ENCODE data around the gene SH3BP2.

SH3BP2 gene

DNA sequence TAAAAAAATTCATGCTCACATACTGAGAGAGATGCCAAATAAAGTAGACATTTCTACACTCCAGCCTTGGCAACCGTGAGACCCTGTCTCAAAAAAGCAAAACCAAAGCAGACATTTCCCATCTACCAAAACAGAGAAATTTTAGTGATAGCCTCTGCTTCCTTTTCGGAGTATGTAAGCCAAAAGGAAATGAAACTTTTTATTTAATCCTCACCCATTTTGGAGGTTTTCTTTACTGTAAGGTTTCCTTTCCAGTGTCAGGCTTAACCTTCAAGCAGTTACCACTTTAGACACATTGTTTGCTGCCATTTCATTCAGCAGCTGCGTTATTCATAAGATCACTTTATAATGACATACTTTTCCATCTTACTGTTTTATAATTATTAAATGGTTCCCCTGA is 66.6 kb downstream of the SH3BP2 start:
- H3K4me1 ChIP-seq (ENCODE audit: control insufficient read depth, insufficient read depth, low read length) = peaks cover 41% of the 10 kb centered on the region
- H3K9me3 ChIP-seq (ENCODE audit: control insufficient read depth, insufficient read depth, low read depth, low read length) = peaks cover 2% of the 10 kb centered on the region; the same call in 1 of the 2 replicates
- H3K36me3 ChIP-seq (ENCODE audit: control insufficient read depth, insufficient read depth, low read length) = peaks cover 5% of the 10 kb centered on the region; the same call in 1 of the 2 replicates
- H3K27me3 ChIP-seq (ENCODE audit: control insufficient read depth, insufficient read depth, low read length) = no peaks in the 10 kb centered on the region
- no peak overlapping the region for H3K9ac ChIP-seq (ENCODE audit: low read length)
- H3K4me3 ChIP-seq (ENCODE audit: low read depth, low read length) = no peak overlapping the region
- no peak overlapping the region for H3K27ac ChIP-seq (ENCODE audit: low read depth, low read length)

DNA sequence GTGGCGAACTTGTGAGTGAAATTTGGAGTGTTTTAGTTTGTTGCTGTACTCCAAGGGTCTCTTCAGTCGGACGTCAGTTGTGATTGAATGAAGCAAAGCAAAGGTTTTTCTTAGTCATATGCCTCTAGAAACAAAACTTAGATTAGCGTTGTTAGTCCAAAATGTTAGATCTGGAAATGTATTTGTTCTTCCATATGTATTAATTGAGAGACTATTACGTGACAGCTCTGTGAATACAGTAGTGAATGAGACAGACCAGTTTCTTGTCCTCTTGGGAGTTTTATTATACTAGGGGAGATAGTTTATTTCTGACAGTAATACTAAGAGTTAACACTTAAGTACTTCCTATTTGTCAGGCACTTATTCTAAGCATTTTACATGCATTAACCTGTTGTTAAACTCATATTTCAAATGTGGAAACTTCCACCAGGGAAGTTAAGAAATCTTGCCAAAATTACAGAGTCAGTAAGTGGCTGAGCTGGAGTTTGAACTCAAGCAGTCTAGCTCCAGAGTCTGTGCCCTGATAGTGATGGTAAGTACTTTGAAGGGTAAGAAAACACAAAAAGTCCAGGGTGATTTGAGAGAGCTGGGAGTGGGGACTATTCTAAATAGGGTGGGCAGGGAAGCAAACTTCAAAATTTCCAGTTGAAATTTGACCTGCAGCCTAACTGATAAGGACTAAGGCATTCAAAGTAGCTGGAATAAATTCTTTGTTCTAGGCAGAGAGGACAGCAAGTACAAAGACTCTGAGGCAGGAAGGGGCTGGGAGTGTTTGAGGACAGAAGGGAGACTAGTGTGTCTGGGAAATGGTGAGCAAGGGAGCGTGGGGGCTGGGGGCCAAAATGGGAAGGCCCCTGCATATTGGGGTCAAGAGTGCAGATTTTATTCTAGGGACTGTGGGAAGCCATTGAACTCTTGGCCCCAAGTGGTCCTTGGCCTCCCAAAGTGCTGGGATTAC is 67.8 kb downstream of the SH3BP2 start:
- no peak overlapping the region for H3K9ac ChIP-seq (ENCODE audit: low read length)
- peak overlapping the region; percentile 69; the same call in 1 of the 2 replicates for H3K27ac ChIP-seq (ENCODE audit: low read depth, low read length)
- no peaks in the 10 kb centered on the region for H3K27me3 ChIP-seq (ENCODE audit: control insufficient read depth, insufficient read depth, low read length)
- H3K36me3 ChIP-seq (ENCODE audit: control insufficient read depth, insufficient read depth, low read length) = no peaks in the 10 kb centered on the region
- peaks cover 1% of the 10 kb centered on the region; the same call in 1 of the 2 replicates for H3K9me3 ChIP-seq (ENCODE audit: control insufficient read depth, insufficient read depth, low read depth, low read length)
- no peak overlapping the region; the same call in 1 of the 2 replicates for H3K4me3 ChIP-seq (ENCODE audit: low read depth, low read length)
- H3K4me1 ChIP-seq (ENCODE audit: control insufficient read depth, insufficient read depth, low read length) = peaks cover 47% of the 10 kb centered on the region

DNA sequence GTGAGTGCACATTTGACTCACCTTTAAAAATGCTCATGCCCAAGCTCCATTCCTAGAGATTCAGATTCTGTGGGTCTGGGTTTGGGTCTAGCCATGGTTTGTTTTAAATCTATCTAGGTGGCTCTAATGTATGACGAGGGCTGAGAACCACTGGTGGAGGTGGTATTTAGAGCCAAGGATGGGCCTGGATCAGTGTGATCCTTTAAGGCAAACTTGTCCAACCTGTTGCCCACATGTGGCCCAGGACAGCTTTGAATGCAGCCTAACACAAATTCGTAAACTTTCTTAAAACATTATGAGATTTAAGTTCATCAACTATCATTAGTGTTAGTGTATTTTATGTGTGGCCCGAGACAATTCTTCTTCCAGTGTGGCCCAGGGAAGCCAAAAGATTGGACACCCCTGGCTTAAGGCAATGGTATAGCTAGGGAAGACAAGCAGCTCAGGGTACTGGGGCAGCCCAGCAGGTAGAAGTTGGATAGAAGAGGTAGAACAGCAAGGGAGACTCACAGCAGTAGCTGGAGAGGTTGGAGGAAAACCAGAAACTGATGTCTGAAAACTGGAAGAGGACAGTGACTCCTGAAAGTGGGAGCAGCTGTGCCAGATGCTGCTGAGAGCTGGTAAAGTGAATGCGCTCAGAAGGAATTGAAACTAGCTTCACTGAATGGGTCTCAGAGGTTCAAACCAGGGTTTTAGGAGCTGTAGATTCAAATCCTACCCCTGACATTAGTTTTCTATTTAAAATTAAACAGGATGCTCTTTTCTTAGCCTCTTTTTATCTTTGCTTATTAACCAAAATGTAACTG is 68.9 kb downstream of the SH3BP2 start:
- Histone ChIP-seq H3K9ac (ENCODE audit: low read length) (peak overlapping the region; percentile 28), H3K4me1 (ENCODE audit: control insufficient read depth, insufficient read depth, low read length) (peaks cover 59% of the 10 kb centered on the region), H3K27me3 (ENCODE audit: control insufficient read depth, insufficient read depth, low read length) (no peaks in the 10 kb centered on the region), H3K4me3 (ENCODE audit: low read depth, low read length) (peak overlapping the region; percentile 6; the same call in 1 of the 2 replicates), H3K27ac (ENCODE audit: low read depth, low read length) (peak overlapping the region; percentile 69), H3K9me3 (ENCODE audit: control insufficient read depth, insufficient read depth, low read depth, low read length) (no peaks in the 10 kb centered on the region), H3K36me3 (ENCODE audit: control insufficient read depth, insufficient read depth, low read length) (no peaks in the 10 kb centered on the region)

DNA sequence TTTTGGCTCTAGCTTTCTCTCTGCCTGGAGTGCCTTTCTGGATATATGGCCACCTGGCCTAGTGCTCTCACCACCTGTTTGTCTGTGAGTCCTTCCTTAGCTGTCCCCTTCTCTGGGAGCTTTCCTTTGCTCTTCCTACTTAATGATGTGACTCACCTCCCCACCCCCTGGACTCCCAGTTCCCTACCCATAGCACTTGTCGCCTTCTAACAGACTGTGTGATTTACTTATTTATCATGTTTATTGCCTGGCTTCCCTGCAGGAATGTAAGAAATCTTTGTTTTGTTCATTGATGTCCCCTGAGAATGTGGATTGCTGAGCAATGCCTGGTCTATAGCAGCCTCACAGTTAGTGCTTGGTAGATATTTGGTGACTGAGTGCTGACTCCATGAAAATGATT is 69.6 kb downstream of the SH3BP2 start:
- H3K4me1 ChIP-seq (ENCODE audit: control insufficient read depth, insufficient read depth, low read length) = peaks cover 66% of the 10 kb centered on the region
- H3K27ac ChIP-seq (ENCODE audit: low read depth, low read length) = peak overlapping the region; percentile 69
- H3K4me3 ChIP-seq (ENCODE audit: low read depth, low read length) = peak overlapping the region; percentile 6; the same call in 1 of the 2 replicates
- H3K9ac ChIP-seq (ENCODE audit: low read length) = peak overlapping the region; percentile 28
- no peaks in the 10 kb centered on the region for H3K36me3 ChIP-seq (ENCODE audit: control insufficient read depth, insufficient read depth, low read length)
- no peaks in the 10 kb centered on the region for H3K9me3 ChIP-seq (ENCODE audit: control insufficient read depth, insufficient read depth, low read depth, low read length)
- no peaks in the 10 kb centered on the region for H3K27me3 ChIP-seq (ENCODE audit: control insufficient read depth, insufficient read depth, low read length)

- Histone ChIP-seq H3K27me3 (ENCODE audit: control insufficient read depth, insufficient read depth, low read length) (no peaks in the 10 kb centered on the region), H3K4me3 (ENCODE audit: low read depth, low read length) (no peak overlapping the region), H3K9me3 (ENCODE audit: control insufficient read depth, insufficient read depth, low read depth, low read length) (no peaks in the 10 kb centered on the region), H3K9ac (ENCODE audit: low read length) (no peak overlapping the region), H3K36me3 (ENCODE audit: control insufficient read depth, insufficient read depth, low read length) (no peaks in the 10 kb centered on the region), H3K27ac (ENCODE audit: low read depth, low read length) (no peak overlapping the region; the same call in 1 of the 2 replicates), H3K4me1 (ENCODE audit: control insufficient read depth, insufficient read depth, low read length) (peaks cover 77% of the 10 kb centered on the region)
Measured at GRCh38 chr4:2863649-2864048, 70.8 kb downstream of the SH3BP2 start.

DNA sequence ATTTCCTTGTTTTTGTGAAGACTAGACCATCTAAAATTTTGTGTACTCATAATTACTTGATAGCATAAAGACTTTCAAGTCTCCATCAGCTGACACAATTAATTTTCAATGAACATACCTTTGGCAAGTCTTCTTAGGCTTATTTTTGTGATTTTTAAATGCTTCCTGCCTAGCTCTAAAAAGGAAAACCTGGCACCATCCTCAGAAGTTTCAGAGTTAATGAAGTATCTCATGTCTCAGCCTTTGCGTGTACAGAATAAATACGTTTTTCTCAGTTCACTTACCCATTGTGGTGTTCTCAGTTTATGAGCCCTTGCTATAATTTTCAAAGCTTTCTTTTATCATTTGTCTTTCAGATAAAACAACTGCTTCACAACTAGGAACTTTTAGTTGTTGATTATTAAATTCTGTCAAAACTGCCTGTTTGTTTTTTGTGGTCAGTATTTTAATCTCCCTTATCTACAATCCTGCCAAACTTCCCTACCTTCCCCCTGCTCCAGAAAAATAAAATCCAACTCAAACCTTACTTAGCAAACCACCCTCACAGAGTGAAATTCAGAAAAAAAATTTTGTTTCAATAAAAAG is 72.4 kb downstream of the SH3BP2 start:
- H3K4me1 ChIP-seq (ENCODE audit: control insufficient read depth, insufficient read depth, low read length) = peaks cover 79% of the 10 kb centered on the region
- H3K36me3 ChIP-seq (ENCODE audit: control insufficient read depth, insufficient read depth, low read length) = no peaks in the 10 kb centered on the region
- no peaks in the 10 kb centered on the region for H3K27me3 ChIP-seq (ENCODE audit: control insufficient read depth, insufficient read depth, low read length)
- no peak overlapping the region for H3K9ac ChIP-seq (ENCODE audit: low read length)
- no peaks in the 10 kb centered on the region for H3K9me3 ChIP-seq (ENCODE audit: control insufficient read depth, insufficient read depth, low read depth, low read length)
- no peak overlapping the region; the same call in 1 of the 2 replicates for H3K27ac ChIP-seq (ENCODE audit: low read depth, low read length)
- H3K4me3 ChIP-seq (ENCODE audit: low read depth, low read length) = no peak overlapping the region

DNA sequence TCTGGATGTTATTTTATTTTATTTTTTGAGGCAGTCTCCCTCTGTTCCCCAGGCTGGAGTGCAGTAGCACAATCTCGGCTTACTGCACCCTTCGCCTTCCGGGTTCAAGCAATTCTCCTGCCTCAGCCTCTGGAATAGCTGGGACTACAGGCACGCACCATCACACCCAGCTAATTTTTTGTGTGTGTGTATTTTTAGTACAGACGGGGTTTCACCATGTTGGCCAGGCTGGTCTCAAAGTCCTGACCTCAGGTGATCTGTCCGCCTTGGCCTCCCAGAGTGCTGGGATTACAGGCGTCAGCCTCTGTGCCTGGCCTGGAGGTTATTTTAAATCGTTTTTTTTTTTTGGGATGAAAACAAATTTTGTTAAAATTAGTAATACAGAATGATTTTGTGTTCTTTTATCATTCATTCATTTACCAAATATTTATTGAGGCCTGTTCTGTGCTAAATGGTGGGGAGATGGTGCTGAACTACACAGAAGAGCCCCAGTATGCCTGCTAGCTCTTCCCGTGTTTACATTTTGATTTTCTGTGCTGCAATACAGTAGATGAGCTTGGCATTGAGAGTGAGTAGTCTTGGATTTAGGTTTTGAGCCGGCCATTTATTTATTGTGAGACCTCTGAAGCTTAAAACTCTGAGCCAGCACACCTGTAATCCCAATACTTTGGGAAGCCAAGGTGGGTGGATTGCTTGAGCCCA is 73.4 kb downstream of the SH3BP2 start:
- H3K9me3 ChIP-seq (ENCODE audit: control insufficient read depth, insufficient read depth, low read depth, low read length) = no peaks in the 10 kb centered on the region
- no peak overlapping the region for H3K4me3 ChIP-seq (ENCODE audit: low read depth, low read length)
- H3K36me3 ChIP-seq (ENCODE audit: control insufficient read depth, insufficient read depth, low read length) = no peaks in the 10 kb centered on the region
- no peaks in the 10 kb centered on the region for H3K27me3 ChIP-seq (ENCODE audit: control insufficient read depth, insufficient read depth, low read length)
- H3K27ac ChIP-seq (ENCODE audit: low read depth, low read length) = peak overlapping the region; percentile 64; the same call in 1 of the 2 replicates
- H3K9ac ChIP-seq (ENCODE audit: low read length) = no peak overlapping the region
- peaks cover 69% of the 10 kb centered on the region for H3K4me1 ChIP-seq (ENCODE audit: control insufficient read depth, insufficient read depth, low read length)

DNA sequence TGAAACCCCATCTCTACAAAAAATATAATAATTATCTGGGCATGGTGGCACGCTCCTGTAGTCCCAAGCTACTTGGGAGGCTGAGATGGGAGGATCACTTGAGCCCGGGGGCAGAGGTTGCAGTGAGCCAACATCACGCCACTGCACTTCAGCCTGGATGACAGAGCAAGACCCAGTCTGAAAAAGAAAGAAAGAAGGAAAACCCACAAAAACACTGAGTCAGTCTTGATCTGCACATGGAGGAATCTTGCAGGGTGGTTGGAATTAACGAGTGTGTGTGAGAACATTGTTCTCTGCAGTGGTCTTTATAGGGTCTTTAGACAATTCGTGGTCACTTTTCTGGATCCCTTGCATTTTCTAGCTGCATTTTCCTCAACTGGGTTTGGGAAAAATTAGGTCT is 74.0 kb downstream of the SH3BP2 start:
- H3K27me3 ChIP-seq (ENCODE audit: control insufficient read depth, insufficient read depth, low read length) = no peaks in the 10 kb centered on the region
- H3K9me3 ChIP-seq (ENCODE audit: control insufficient read depth, insufficient read depth, low read depth, low read length) = no peaks in the 10 kb centered on the region
- no peak overlapping the region for H3K4me3 ChIP-seq (ENCODE audit: low read depth, low read length)
- no peaks in the 10 kb centered on the region for H3K36me3 ChIP-seq (ENCODE audit: control insufficient read depth, insufficient read depth, low read length)
- peak overlapping the region; percentile 64 for H3K27ac ChIP-seq (ENCODE audit: low read depth, low read length)
- no peak overlapping the region for H3K9ac ChIP-seq (ENCODE audit: low read length)
- H3K4me1 ChIP-seq (ENCODE audit: control insufficient read depth, insufficient read depth, low read length) = peaks cover 63% of the 10 kb centered on the region

DNA sequence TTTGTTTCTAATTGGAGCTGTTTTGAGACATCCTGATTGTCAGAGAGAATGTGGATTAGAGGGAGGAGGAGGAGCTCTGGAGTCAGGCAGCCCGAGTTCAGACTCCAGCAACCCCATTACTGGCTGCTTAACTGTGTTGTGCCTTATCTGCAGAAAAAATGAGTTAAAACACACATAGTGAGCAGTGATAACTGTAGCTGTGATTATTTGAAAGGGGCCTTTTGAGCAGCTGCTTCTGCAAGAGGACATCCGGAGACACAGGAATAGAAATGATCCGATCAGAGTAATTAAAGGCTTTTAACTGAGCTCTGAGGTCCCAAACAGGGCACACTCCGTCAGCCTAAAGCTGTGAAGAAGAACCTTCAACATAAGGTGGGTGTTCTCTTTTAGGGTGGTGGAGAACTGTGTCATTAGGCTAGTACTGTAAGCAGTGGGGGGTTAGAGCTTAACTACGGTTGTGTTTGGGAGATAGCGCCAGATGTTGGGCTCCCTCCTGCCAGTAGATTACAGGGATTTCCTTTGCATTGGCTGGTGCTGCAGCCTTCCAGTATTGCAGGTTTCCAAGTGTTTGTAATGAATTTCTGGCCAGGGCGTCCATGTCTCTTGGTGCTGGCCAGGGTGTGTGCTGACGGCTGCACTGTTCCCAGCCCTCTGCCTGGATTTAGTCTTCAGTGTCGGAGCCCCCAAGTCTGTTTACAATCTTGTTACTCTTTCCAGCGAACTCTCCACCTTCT is 75.0 kb downstream of the SH3BP2 start:
- H3K27ac ChIP-seq (ENCODE audit: low read depth, low read length) = peak overlapping the region; percentile 64; the same call in 1 of the 2 replicates
- no peaks in the 10 kb centered on the region for H3K36me3 ChIP-seq (ENCODE audit: control insufficient read depth, insufficient read depth, low read length)
- peak overlapping the region; percentile 58 for H3K9ac ChIP-seq (ENCODE audit: low read length)
- peak overlapping the region; percentile 47 for H3K4me3 ChIP-seq (ENCODE audit: low read depth, low read length)
- no peaks in the 10 kb centered on the region for H3K9me3 ChIP-seq (ENCODE audit: control insufficient read depth, insufficient read depth, low read depth, low read length)
- no peaks in the 10 kb centered on the region for H3K27me3 ChIP-seq (ENCODE audit: control insufficient read depth, insufficient read depth, low read length)
- peaks cover 53% of the 10 kb centered on the region for H3K4me1 ChIP-seq (ENCODE audit: control insufficient read depth, insufficient read depth, low read length)
